Measurements from ENCODE around the gene RUNX2. TPM values are rescaled to one million over a fixed set of nuclear protein-coding genes. Genes with fewer than 3 reads are reported as not detected.
A peak's percentile ranks its signal among the peaks of the same experiment; 100 is the strongest.

Gene RUNX2
- total and polyA plus RNA-seq, 3 experiments from 2014 or later, result 16.1 to 25.8 (median 25.3) TPM

DNA sequence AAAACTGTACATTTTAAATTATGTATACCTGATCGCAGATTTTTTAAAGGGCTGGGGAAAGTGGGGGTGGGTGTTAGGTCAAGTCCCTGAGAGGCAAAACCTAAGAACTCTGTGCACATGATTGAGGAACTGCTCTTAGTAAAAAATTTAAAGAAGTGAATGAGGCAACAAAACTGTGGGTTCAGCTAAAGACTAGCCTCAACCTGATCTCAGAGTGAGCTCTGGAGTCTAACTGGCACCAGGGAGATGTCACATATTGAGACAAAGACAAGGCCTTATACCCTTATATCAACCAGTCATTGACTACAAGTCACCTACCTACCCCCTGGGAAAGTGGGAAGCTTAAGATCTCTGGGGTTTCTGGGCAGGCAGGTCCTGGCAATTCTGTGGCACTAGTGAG, 27.4 kb upstream of the RUNX2 start:
- POLR2A ChIA-PET, result no interaction called here
- Histone ChIP-seq H3K36me3 (ENCODE audit: insufficient read depth, low read length) (no peaks in the 10 kb centered on the region), H3K27me3 (ENCODE audit: insufficient read depth, low read length, poor library complexity, severe bottlenecking) (no peaks in the 10 kb centered on the region), H3K4me1 (ENCODE audit: insufficient read depth, low read length) (no peaks in the 10 kb centered on the region), H3K27ac (ENCODE audit: low read depth, low read length) (no peak overlapping the region), H3K4me3 (ENCODE audit: low read length) (no peak overlapping the region), H3K9me3 (ENCODE audit: low read length) (no peaks in the 10 kb centered on the region)
- Mint-ChIP-seq H3K9me3 (peaks cover 0 to 5% (median 0%) of the 10 kb centered on the region in 5 donors), H3K27ac (peak overlapping the region in 3 of 8 donors; percentile 16 to 72 (median 19)), H3K36me3 (peaks cover 0 to 12% (median 1%) of the 10 kb centered on the region in 3 donors), H3K27me3 (no peaks in the 10 kb centered on the region), H3K4me3 (no peak overlapping the region), H3K4me1 (peaks cover 0 to 8% (median 4%) of the 10 kb centered on the region in 3 donors)
- CTCF ChIA-PET, result no interaction called here
- DNase-seq, result no peak

DNA sequence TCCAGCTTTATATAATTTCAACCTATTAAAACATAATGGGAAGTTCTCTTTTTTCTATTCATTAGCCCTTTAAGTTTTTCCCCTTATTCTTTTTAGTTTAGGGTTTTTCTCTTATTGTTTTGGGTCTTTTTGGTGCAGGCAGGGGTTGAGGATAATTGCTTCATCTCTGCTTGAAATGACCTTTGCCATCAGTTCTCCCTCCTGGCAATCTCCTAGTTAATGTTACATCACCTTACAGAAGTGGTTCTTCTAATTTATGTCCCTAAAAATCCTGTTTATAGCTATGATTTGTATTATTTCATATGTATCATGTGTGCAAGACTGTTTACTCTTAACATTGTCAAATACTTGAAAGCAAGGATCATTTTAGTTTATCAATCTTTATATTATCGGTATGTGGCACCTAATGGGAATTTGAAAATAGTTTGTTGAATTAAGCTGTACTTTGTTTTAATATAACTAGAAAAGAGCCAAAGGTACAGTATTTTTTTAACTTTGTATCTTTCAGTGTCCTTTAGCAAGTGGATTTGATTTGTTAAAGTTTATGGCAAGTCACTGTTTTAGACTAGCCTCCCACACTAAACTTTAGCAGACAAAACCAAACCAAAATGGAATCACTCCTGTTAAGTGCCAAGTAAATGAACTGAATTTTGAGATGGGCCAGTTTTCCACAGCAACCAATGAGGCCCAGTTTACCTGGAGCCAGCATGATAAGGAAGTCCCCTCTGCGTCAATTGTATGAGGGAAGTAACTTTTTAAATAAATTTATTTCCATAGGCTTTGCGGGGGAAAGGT, 26.6 kb upstream of the RUNX2 start:
- H3K27ac Mint-ChIP-seq, result peak overlapping the region in 1 of 8 donors; percentile 72
- peaks cover 0 to 5% (median 2%) of the 10 kb centered on the region in 5 donors for H3K9me3 Mint-ChIP-seq
- no peak for DNase-seq
- H3K4me3 Mint-ChIP-seq, result no peak overlapping the region
- ChIA-PET CTCF (no interaction called here), POLR2A (no interaction called here)
- peaks cover 0 to 12% (median 6%) of the 10 kb centered on the region in 3 donors for H3K4me1 Mint-ChIP-seq
- no peaks in the 10 kb centered on the region for H3K4me1 ChIP-seq (ENCODE audit: insufficient read depth, low read length)
- no peaks in the 10 kb centered on the region for H3K36me3 ChIP-seq (ENCODE audit: insufficient read depth, low read length)
- H3K4me3 ChIP-seq (ENCODE audit: low read length), result no peak overlapping the region
- no peaks in the 10 kb centered on the region for H3K27me3 ChIP-seq (ENCODE audit: insufficient read depth, low read length, poor library complexity, severe bottlenecking)
- no peak overlapping the region for H3K27ac ChIP-seq (ENCODE audit: low read depth, low read length)
- H3K36me3 Mint-ChIP-seq, result peaks cover 0 to 20% (median 1%) of the 10 kb centered on the region in 3 donors
- H3K27me3 Mint-ChIP-seq, result no peaks in the 10 kb centered on the region
- H3K9me3 ChIP-seq (ENCODE audit: low read length), result no peaks in the 10 kb centered on the region

DNA sequence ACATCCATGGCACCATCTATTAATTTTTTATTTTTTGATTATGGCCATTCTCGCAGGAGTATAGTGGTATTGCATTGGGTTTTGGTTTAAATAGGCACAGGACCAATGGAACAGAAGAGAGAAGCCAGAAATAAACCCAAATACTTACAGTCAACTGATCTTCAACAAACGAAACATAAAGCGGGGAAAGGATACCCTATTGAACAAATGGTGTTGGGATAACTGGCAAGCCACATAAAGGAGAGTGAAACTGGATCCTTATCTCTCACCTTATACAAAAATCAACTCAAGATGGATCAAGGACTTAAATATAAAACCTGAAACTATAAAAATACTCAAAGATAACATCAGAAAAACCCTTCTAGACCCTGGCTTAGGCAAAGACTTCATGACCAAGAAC, 25.3 kb upstream of the RUNX2 start:
- H3K9me3 ChIP-seq (ENCODE audit: low read length), result no peaks in the 10 kb centered on the region
- H3K27ac ChIP-seq (ENCODE audit: low read depth, low read length), result no peak overlapping the region
- no peaks in the 10 kb centered on the region for H3K27me3 Mint-ChIP-seq
- H3K27me3 ChIP-seq (ENCODE audit: insufficient read depth, low read length, poor library complexity, severe bottlenecking), result no peaks in the 10 kb centered on the region
- H3K4me3 Mint-ChIP-seq, result no peak overlapping the region
- H3K4me3 ChIP-seq (ENCODE audit: low read length), result no peak overlapping the region
- H3K36me3 ChIP-seq (ENCODE audit: insufficient read depth, low read length), result no peaks in the 10 kb centered on the region
- POLR2A ChIA-PET, result no interaction called here
- H3K36me3 Mint-ChIP-seq, result peaks cover 0 to 20% (median 1%) of the 10 kb centered on the region in 3 donors
- H3K4me1 ChIP-seq (ENCODE audit: insufficient read depth, low read length), result no peaks in the 10 kb centered on the region
- H3K4me1 Mint-ChIP-seq, result peaks cover 0 to 12% (median 4%) of the 10 kb centered on the region in 3 donors
- no peak for DNase-seq
- H3K9me3 Mint-ChIP-seq, result peaks cover 0 to 5% (median 2%) of the 10 kb centered on the region in 5 donors
- CTCF ChIA-PET, result no interaction called here
- no peak overlapping the region for H3K27ac Mint-ChIP-seq

DNA sequence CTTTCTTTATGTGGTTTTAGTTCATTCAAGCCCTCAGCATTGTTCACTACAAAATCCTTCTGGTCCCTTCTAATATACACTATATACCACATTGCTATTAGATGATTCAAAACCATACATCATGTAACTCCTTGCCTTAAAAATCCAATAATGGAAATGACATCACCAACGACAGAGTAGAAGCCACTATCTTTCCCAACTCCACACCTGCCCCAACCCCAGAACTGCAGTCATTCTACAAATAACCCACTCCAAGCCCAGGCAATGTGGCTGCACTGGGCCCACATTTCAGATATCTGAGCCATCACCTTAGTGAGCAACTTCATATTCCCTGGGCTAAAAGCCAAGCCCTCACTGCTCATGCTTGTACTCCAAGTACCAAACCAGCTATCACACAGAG, 22.6 kb upstream of the RUNX2 start:
- H3K4me3 ChIP-seq (ENCODE audit: low read length), result no peak overlapping the region
- H3K27ac ChIP-seq (ENCODE audit: low read depth, low read length), result no peak overlapping the region
- H3K36me3 ChIP-seq (ENCODE audit: insufficient read depth, low read length), result no peaks in the 10 kb centered on the region
- CTCF ChIA-PET, result no interaction called here
- H3K9me3 Mint-ChIP-seq, result peaks cover 0 to 5% (median 2%) of the 10 kb centered on the region in 5 donors
- H3K4me3 Mint-ChIP-seq, result no peak overlapping the region
- peaks cover 0 to 20% (median 1%) of the 10 kb centered on the region in 3 donors for H3K36me3 Mint-ChIP-seq
- DNase-seq, result no peak
- H3K4me1 ChIP-seq (ENCODE audit: insufficient read depth, low read length), result peaks cover 12% of the 10 kb centered on the region
- no peaks in the 10 kb centered on the region for H3K9me3 ChIP-seq (ENCODE audit: low read length)
- H3K27me3 Mint-ChIP-seq, result no peaks in the 10 kb centered on the region
- H3K27ac Mint-ChIP-seq, result peak overlapping the region in 2 of 8 donors; percentile 21 to 48
- POLR2A ChIA-PET, result no interaction called here
- no peaks in the 10 kb centered on the region for H3K27me3 ChIP-seq (ENCODE audit: insufficient read depth, low read length, poor library complexity, severe bottlenecking)
- H3K4me1 Mint-ChIP-seq, result peaks cover 15 to 29% (median 19%) of the 10 kb centered on the region in 3 donors

DNA sequence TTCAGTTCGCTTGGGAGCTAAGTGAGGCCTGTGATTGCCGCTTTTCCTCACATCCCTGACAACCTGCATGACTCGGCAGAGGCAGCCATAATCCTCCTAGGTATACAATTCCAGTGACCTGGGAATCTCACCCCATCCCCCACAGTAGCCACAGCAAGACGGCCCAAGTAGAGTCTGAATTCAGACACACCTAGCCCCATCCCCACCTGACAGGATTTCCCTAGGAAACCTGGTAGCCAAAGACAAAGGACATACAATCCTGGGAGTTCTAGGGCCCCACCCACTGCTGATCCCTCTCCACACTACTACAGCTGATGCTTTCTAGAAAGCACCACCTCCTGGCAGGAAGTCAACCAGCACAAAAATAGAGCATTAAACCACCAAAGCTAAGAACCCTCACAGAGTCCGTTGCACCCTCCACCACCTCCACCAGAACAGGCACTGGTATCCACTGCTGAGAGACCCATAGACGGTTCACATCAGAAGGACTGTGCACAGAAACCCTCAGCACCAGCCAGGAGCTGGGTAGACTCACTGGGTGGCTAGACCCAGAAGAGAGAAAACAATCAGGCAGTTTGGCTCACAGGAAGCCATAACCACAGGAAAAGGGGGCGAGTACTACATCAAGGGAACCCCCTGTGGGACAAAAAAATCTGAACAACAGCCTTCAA, 17.9 kb upstream of the RUNX2 start:
- CTCF ChIA-PET, result interaction anchor here (1.1 kb wide), 1 partner anchor 612 kb away, joined by 3 read pairs; no protein-coding TSS in a partner anchor
- Mint-ChIP-seq H3K4me1 (peaks cover 37 to 43% (median 39%) of the 10 kb centered on the region in 3 donors), H3K36me3 (peaks cover 0 to 12% (median 5%) of the 10 kb centered on the region in 3 donors), H3K4me3 (peak overlapping the region in 6 of 7 donors; percentile 68 to 79 (median 74)), H3K27ac (peak overlapping the region; percentile 22 to 88 (median 79)), H3K9me3 (peaks cover 0 to 2% (median 0%) of the 10 kb centered on the region in 5 donors), H3K27me3 (no peaks in the 10 kb centered on the region)
- no peaks in the 10 kb centered on the region for H3K36me3 ChIP-seq (ENCODE audit: insufficient read depth, low read length)
- H3K9me3 ChIP-seq (ENCODE audit: low read length), result no peaks in the 10 kb centered on the region
- peak overlapping the region; percentile 46 for H3K4me3 ChIP-seq (ENCODE audit: low read length)
- POLR2A ChIA-PET, result no interaction called here
- H3K4me1 ChIP-seq (ENCODE audit: insufficient read depth, low read length), result peaks cover 24% of the 10 kb centered on the region
- H3K27me3 ChIP-seq (ENCODE audit: insufficient read depth, low read length, poor library complexity, severe bottlenecking), result no peaks in the 10 kb centered on the region
- peak; percentile 2 to 78 (median 34) for DNase-seq
- H3K27ac ChIP-seq (ENCODE audit: low read depth, low read length), result no peak overlapping the region

DNA sequence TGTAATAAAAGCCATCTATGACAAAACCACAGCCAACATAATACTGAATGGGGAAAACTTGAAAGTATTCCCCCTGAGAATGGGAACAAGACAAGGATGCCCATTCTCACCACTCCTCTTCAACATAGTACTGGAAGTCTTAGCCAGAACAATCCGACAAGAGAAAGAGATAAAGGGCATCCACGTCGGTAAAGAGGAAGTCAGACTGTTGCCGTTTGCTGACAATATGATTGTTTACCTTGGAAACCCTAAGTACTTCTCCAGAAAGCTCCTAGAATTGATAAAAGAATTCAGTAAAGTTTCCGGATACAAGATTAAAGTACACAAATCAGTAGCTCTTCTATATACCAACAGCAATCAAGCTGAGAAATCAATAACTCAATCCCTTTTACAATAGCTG, 14.0 kb upstream of the RUNX2 start:
- Histone ChIP-seq H3K27ac (ENCODE audit: low read depth, low read length) (no peak overlapping the region), H3K27me3 (ENCODE audit: insufficient read depth, low read length, poor library complexity, severe bottlenecking) (no peaks in the 10 kb centered on the region), H3K36me3 (ENCODE audit: insufficient read depth, low read length) (no peaks in the 10 kb centered on the region), H3K4me3 (ENCODE audit: low read length) (no peak overlapping the region), H3K9me3 (ENCODE audit: low read length) (no peaks in the 10 kb centered on the region), H3K4me1 (ENCODE audit: insufficient read depth, low read length) (peaks cover 24% of the 10 kb centered on the region)
- Mint-ChIP-seq H3K9me3 (no peaks in the 10 kb centered on the region), H3K4me3 (no peak overlapping the region), H3K27me3 (no peaks in the 10 kb centered on the region), H3K4me1 (peaks cover 34 to 37% (median 36%) of the 10 kb centered on the region in 3 donors), H3K27ac (no peak overlapping the region), H3K36me3 (peaks cover 0 to 10% (median 1%) of the 10 kb centered on the region in 3 donors)
- POLR2A ChIA-PET, result interaction anchor here (0.6 kb wide), 1 partner anchor 363 kb away, joined by 3 read pairs; no protein-coding TSS in a partner anchor
- DNase-seq, result no peak
- CTCF ChIA-PET, result no interaction called here

DNA sequence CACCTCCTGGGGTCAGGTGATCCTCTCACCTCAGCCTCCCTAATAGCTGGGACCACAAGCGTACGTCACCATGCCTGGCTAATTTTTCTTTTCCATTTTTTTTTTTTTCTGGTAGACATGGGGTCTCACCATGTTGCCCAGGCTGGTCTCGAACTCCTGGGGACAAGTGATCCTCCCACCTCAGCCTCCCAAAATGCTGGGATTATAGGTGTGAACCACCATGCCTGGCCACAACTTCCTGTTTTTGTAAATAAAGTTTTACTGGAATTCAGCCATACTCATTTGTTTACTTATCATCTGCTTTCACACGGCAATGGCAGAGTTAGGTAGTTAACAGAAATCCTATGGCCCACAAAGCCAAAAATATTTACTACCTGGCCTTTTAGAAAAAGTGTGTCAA, 7.8 kb upstream of the RUNX2 start:
- Histone ChIP-seq H3K9me3 (ENCODE audit: low read length) (no peaks in the 10 kb centered on the region), H3K36me3 (ENCODE audit: insufficient read depth, low read length) (no peaks in the 10 kb centered on the region), H3K4me3 (ENCODE audit: low read length) (no peak overlapping the region), H3K4me1 (ENCODE audit: insufficient read depth, low read length) (peaks cover 21% of the 10 kb centered on the region), H3K27me3 (ENCODE audit: insufficient read depth, low read length, poor library complexity, severe bottlenecking) (no peaks in the 10 kb centered on the region), H3K27ac (ENCODE audit: low read depth, low read length) (no peak overlapping the region)
- H3K4me1 Mint-ChIP-seq, result peaks cover 17 to 29% (median 21%) of the 10 kb centered on the region in 3 donors
- H3K27ac Mint-ChIP-seq, result peak overlapping the region in 1 of 8 donors; percentile 22
- H3K9me3 Mint-ChIP-seq, result no peaks in the 10 kb centered on the region
- no peak for DNase-seq
- H3K4me3 Mint-ChIP-seq, result no peak overlapping the region
- H3K27me3 Mint-ChIP-seq, result no peaks in the 10 kb centered on the region
- peaks cover 0 to 6% (median 1%) of the 10 kb centered on the region in 3 donors for H3K36me3 Mint-ChIP-seq
- ChIA-PET POLR2A (no interaction called here), CTCF (no interaction called here)

DNA sequence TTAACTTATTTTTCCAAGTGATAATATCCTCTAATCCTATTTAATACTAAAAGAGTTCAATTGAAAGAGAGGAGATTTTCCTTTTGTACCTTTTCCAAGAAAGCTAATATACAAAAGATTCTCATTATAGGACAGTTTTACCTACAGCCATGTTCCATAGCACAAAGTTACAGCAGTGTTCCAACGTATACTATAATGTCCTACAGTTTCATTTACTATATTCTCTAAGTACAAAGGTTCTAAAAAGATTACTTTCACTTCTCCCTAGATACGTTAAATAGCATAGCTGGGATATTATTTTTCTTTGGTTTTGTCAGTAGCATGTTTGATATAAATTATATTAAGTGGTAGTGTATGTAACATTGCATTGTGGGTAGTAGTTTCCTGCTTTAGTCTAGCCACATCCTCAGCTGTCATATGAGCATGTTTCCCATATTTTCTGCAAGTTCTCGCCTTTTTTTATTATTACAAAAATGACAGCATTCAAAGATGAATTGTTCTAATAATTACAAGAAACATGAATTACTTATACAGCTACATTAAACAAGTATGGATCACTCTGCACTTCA, 4.4 kb upstream of the RUNX2 start:
- H3K9me3 ChIP-seq (ENCODE audit: low read length), result no peaks in the 10 kb centered on the region
- H3K9me3 Mint-ChIP-seq, result no peaks in the 10 kb centered on the region
- no peaks in the 10 kb centered on the region for H3K36me3 Mint-ChIP-seq
- H3K36me3 ChIP-seq (ENCODE audit: insufficient read depth, low read length), result no peaks in the 10 kb centered on the region
- DNase-seq, result peak in 2 of 5 donors; percentile 1 to 57
- peaks cover 21% of the 10 kb centered on the region for H3K4me1 ChIP-seq (ENCODE audit: insufficient read depth, low read length)
- H3K4me1 Mint-ChIP-seq, result peaks cover 30 to 43% (median 36%) of the 10 kb centered on the region in 3 donors
- no peaks in the 10 kb centered on the region for H3K27me3 Mint-ChIP-seq
- ChIA-PET POLR2A (no interaction called here), CTCF (no interaction called here)
- peak overlapping the region in 5 of 7 donors; percentile 4 to 69 (median 64) for H3K4me3 Mint-ChIP-seq
- no peak overlapping the region for H3K27ac ChIP-seq (ENCODE audit: low read depth, low read length)
- H3K27me3 ChIP-seq (ENCODE audit: insufficient read depth, low read length, poor library complexity, severe bottlenecking), result no peaks in the 10 kb centered on the region
- H3K27ac Mint-ChIP-seq, result no peak overlapping the region
- H3K4me3 ChIP-seq (ENCODE audit: low read length), result no peak overlapping the region

All from CD8-positive, alpha-beta memory T cell (primary cell).